Stimulated activated effector memory CD8-positive, alpha-beta T cell treated with anti-CD3 and anti-CD28 coated beads, Interleukin-12 subunit alpha, Interleukin-12 subunit beta, amount 100 ng/mL, for 72 hours (primary cell): ENCODE measurements around the gene MYCBPAP.

Experiments
- ATAC-seq: fragments of 150-1000 bp; cut with Tn5 transposase; 2 replicates; pipeline ENCODE4 v1.10.0; 2021
- DNase-seq, 2 donors: peaks; one replicate each; pipeline ENCODE4 v3.0.0; 2021 to 2022; ENCODE audit warnings: low spot score in 2 of 2
- H3K27ac Mint-ChIP-seq: one replicate; pipeline ENCODE4 v1.8.0; 2022; ENCODE audit warnings: mild to moderate bottlenecking, mixed read lengths
- H3K36me3 Mint-ChIP-seq: one replicate; pipeline ENCODE4 v1.8.0; 2022; ENCODE audit warnings: mild to moderate bottlenecking, mixed read lengths
- H3K4me1 Mint-ChIP-seq: one replicate; pipeline ENCODE4 v1.8.0; 2022; ENCODE audit warnings: mixed read lengths
- H3K4me3 Mint-ChIP-seq: one replicate; pipeline ENCODE4 v1.8.0; 2022; ENCODE audit warnings: mild to moderate bottlenecking, mixed read lengths
- H3K9me3 Mint-ChIP-seq: one replicate; pipeline ENCODE4 v1.8.0; 2022; ENCODE audit warnings: mixed read lengths

The MYCBPAP gene

GRCh38 chr17:50478391-50479381 lies 29.6 kb upstream of the MYCBPAP start, which contains the start of gene RSAD1:
Gene RSAD1 (plus strand): TSS chr17:50478860. CDS start chr17:50478885, 25 bp downstream.
- ATAC-seq (peak; percentile 95), DNase-seq (peak; percentile 69 to 88)
- H3K27ac Mint-ChIP-seq = peak within 1 kb of the TSS; percentile 98
- H3K4me3 Mint-ChIP-seq = peak within 1 kb of the TSS; percentile 76
- H3K9me3 Mint-ChIP-seq = no peaks in the 10 kb centered on the region
- H3K4me1 Mint-ChIP-seq = peaks cover 33% of the 10 kb centered on the region
- peaks cover 25% of the 10 kb centered on the region for H3K36me3 Mint-ChIP-seq

DNA sequence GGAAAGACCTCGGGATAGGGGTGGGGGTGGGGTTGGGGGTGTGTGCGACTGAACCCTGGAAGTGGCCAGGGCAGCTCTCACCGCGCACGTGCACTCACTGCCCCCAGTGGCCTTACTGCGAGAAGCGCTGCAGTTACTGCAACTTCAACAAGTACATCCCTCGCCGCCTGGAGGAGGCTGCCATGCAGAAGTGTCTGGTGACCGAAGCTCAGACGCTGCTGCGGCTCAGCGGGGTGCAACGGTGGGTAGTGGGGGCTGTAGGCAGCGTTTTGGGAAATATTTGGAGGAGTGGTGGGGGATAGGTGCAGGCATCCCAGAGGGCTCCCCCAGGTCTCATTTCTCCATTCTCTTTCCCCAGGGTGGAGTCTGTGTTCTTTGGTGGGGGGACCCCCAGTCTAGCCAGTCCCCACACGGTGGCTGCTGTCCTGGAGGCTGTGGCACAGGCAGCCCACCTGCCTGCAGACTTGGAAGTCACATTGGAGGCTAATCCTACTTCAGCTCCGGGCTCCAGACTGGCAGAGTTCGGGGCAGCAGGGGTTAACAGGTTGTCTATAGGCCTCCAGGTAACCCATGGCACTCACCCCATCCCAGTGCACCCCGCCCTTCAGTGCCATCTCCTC lies 28.6 kb upstream of the MYCBPAP start:
- ATAC-seq (peak; percentile 35), DNase-seq (peak in 1 of 2 donors; percentile 75)
- Mint-ChIP-seq H3K9me3 (no peaks in the 10 kb centered on the region), H3K36me3 (peaks cover 33% of the 10 kb centered on the region), H3K27ac (peak overlapping the region; percentile 98), H3K4me1 (peaks cover 33% of the 10 kb centered on the region), H3K4me3 (peak overlapping the region; percentile 76)

DNA sequence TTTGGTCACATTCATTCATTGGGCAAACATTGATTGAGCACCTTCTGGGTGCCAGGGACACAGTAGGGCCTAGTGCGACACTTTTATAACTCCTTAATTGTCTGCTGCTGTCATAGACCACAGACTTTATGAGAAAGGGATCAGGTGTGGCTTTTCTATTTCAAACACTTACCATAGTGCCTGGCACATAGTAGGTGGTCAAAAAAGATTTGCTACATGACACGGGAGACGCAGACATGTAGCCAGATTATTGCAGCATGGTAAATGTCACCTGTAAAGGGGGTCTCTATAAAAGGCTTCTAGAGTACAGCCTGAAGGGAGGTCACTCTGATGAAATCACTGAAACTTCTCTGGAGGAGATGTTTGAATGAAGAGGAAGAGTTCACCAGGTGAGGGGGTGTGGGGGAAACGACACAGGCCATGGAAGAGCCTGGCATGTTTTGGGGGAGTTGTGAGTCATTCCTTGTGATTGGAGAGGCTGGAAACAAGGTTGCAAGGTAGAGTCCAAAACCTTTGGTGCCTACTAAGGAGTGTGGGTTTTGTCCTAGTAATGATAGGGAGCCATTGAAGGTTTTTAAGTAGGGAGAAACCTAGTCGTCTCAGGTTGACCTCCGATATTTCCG lies 28.0 kb upstream of the MYCBPAP start:
- no peak for ATAC-seq
- Mint-ChIP-seq H3K4me1 (peaks cover 33% of the 10 kb centered on the region), H3K4me3 (peak overlapping the region; percentile 76), H3K27ac (peak overlapping the region; percentile 98), H3K36me3 (peaks cover 38% of the 10 kb centered on the region), H3K9me3 (no peaks in the 10 kb centered on the region)
- no peak for DNase-seq

GRCh38 chr17:50480854-50481490 lies 27.3 kb upstream of the MYCBPAP start:
- no peak for ATAC-seq
- H3K27ac Mint-ChIP-seq = no peak overlapping the region
- H3K4me3 Mint-ChIP-seq = no peak overlapping the region
- no peaks in the 10 kb centered on the region for H3K9me3 Mint-ChIP-seq
- no peak for DNase-seq
- peaks cover 33% of the 10 kb centered on the region for H3K4me1 Mint-ChIP-seq
- peaks cover 41% of the 10 kb centered on the region for H3K36me3 Mint-ChIP-seq

DNA sequence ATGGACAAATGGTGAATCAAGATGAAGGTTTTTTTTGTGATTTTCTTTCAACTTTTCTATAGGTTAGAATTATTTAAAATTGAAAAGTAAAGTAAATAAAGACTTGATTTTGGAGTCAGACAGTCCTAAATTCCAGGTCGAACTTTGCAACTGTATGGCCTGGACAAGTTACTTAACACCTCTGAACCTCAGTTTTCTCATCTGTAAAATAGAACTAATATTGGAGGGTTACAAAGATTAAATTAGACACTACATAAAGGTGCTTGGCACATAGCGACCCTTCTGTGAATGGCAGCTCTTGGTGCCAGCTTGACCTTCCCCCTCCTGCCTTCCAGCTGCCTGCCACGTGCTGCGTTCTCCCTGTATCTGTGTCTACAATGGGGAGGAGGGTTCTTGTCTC lies 26.6 kb upstream of the MYCBPAP start:
- DNase-seq (no peak), ATAC-seq (no peak)
- Mint-ChIP-seq H3K36me3 (peaks cover 48% of the 10 kb centered on the region), H3K4me1 (peaks cover 33% of the 10 kb centered on the region), H3K9me3 (no peaks in the 10 kb centered on the region), H3K27ac (no peak overlapping the region), H3K4me3 (no peak overlapping the region)

GRCh38 chr17:50482110-50482509 lies 26.1 kb upstream of the MYCBPAP start:
- DNase-seq (no peak), ATAC-seq (no peak)
- peaks cover 51% of the 10 kb centered on the region for H3K36me3 Mint-ChIP-seq
- no peak overlapping the region for H3K4me3 Mint-ChIP-seq
- H3K9me3 Mint-ChIP-seq = no peaks in the 10 kb centered on the region
- H3K4me1 Mint-ChIP-seq = peaks cover 33% of the 10 kb centered on the region
- H3K27ac Mint-ChIP-seq = peak overlapping the region; percentile 86

DNA sequence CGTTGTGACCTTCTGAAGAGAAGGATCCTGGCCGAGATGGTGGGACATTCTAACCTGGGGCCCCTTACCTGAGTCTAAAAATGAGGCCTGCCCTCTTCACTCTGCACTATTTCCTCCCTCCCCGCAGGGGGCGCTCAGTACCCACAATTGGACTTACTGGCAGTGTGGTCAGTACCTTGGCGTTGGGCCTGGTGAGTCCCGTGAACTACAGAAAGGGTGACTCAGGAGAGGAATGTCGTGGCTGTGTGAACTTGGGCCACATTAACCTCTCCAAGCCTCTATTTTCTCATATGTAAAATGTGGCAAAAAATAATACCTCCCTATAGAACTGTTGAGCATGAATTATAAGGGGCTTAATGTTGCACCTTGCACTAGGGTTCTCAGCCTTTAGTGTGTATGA lies 25.7 kb upstream of the MYCBPAP start:
- peak; percentile 69 for ATAC-seq
- H3K9me3 Mint-ChIP-seq = no peaks in the 10 kb centered on the region
- DNase-seq = peak; percentile 75 to 91
- peaks cover 51% of the 10 kb centered on the region for H3K36me3 Mint-ChIP-seq
- H3K4me1 Mint-ChIP-seq = peaks cover 33% of the 10 kb centered on the region
- no peak overlapping the region for H3K4me3 Mint-ChIP-seq
- H3K27ac Mint-ChIP-seq = peak overlapping the region; percentile 86

DNA sequence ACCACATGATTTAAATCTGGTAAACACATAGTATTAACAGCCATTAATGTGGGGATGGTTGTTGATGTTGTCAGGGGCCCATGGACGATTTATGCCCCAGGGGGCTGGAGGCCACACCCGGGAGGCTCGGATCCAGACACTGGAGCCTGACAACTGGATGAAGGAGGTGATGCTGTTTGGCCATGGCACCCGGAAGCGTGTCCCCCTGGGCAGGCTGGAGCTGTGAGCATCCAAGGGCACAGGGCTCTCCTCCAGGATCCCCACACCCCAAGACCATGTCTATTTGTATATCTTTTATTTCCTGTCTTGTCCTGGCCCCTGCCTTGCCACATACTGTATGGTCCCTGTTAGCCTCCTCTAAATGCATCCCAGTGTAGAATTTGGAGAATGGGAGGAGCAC lies 25.0 kb upstream of the MYCBPAP start:
- Mint-ChIP-seq H3K36me3 (peaks cover 51% of the 10 kb centered on the region), H3K4me3 (no peak overlapping the region), H3K27ac (no peak overlapping the region), H3K4me1 (peaks cover 28% of the 10 kb centered on the region), H3K9me3 (no peaks in the 10 kb centered on the region)
- no peak for ATAC-seq
- no peak for DNase-seq

- Mint-ChIP-seq H3K36me3 (peaks cover 45% of the 10 kb centered on the region), H3K27ac (no peak overlapping the region), H3K4me1 (peaks cover 21% of the 10 kb centered on the region), H3K4me3 (no peak overlapping the region), H3K9me3 (no peaks in the 10 kb centered on the region)
- ATAC-seq = no peak
- DNase-seq = no peak
Measured at GRCh38 chr17:50484386-50485155, 23.7 kb upstream of the MYCBPAP start.

DNA sequence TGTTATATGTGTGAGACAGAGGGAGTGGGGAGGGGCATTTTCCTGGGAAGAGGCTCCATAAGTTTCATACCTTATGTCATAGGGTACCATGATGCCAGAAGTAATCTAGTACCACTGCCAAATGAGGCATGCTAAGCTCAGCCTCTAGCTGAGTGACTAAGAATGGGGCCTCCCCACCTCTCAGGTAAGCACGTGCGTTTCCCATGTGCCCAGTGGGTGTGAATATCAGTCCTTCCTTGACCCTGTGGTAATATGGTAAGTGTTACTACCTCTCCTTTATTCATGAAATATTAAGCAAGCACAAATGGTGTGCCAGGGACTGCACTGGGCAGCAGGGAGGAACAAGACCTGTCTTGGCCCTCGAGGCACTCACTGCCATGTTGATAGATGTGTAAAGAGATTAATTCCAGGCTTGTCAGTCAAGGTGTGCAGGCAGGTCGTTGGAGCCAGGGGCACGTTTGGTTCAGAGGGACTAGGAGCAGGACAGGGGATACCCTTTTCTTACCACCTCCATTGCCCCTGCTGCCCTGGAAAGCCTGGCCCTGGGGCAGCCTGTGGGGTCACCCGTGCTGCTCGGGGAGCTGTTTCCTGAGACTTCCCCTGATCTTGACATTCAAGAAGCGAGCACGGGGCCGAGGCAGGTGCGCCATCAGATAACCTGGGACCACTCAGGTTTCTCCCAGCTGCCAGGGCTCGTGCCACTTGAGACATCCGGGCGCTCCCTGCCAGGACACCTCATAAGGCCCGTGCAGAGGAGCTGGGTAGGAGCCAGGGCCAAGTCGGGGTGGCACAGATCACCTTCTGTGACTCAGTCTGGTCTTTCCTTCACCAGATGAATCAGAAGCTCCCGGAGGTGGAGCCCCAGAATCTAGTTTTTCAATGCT lies 20.8 kb upstream of the MYCBPAP start:
- Mint-ChIP-seq H3K36me3 (peaks cover 39% of the 10 kb centered on the region), H3K9me3 (no peaks in the 10 kb centered on the region)
- peak; percentile 82 for ATAC-seq

DNA sequence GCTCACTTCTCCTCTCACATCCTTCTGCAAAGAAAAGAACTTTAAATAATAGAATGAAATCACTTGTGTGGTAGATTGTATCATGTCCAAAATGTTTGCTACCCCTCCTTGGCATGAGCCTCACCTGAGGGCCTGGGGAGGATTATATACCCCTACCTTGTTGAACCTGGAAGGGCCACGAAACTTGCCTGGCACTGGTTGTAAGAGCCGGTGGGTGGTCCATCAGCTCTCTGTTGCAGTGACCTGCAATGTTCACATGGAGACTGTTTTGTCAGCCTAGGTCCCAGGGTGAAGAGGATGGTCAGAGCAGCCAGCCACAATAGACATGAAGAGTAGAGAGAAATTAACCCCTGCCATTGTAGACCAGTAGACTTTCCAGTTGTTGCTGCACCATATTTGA lies 19.4 kb upstream of the MYCBPAP start:
- ATAC-seq (no peak), DNase-seq (no peak)
- Mint-ChIP-seq H3K27ac (no peak overlapping the region), H3K4me3 (no peak overlapping the region), H3K4me1 (no peaks in the 10 kb centered on the region), H3K9me3 (no peaks in the 10 kb centered on the region), H3K36me3 (peaks cover 25% of the 10 kb centered on the region)

More for the DNA sequence above, 20.8 kb upstream of the MYCBPAP start:
- Mint-ChIP-seq H3K4me1 (peaks cover 6% of the 10 kb centered on the region), H3K4me3 (no peak overlapping the region), H3K27ac (no peak overlapping the region)
- no peak for DNase-seq

DNA sequence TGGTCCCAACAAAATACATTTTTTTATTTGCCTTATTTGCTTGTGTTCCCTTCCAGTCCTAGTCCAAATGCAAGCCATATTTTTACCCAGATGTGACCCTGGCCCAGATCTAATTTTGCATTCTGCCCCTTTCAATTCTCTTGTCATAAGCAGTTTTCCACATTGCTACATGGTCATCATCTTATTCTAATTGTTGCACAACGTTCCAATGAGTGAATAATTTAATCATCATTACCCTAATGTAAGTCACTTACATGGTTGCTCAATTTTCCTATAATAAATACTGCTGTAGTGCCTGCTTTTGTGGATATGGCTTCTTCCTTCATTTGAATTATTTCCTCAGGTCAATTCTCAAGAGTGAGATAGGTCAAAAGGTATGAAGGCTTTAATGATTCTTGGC lies 16.7 kb upstream of the MYCBPAP start:
- Mint-ChIP-seq H3K9me3 (no peaks in the 10 kb centered on the region), H3K36me3 (peaks cover 5% of the 10 kb centered on the region), H3K27ac (no peak overlapping the region), H3K4me1 (no peaks in the 10 kb centered on the region), H3K4me3 (no peak overlapping the region)
- DNase-seq = no peak
- no peak for ATAC-seq

DNA sequence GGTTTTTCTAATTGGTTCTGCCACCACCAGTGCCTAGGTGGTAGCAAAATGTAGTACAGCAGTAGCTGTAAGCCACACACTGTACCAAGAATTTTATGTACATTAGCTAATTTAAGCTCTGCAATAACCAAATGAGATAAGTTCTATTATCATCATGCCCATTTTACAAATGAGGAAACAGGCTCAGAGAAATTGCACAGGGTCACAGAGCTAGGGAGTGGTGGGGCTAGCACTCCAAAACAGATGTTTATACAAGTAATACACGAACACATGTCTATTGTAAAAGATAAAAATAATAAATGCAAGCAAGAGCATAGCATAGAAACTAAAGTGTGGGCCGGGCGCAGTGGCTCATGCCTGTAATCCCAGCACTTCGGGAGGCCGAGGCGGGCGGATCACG lies 16.0 kb upstream of the MYCBPAP start:
- no peak for ATAC-seq
- Mint-ChIP-seq H3K36me3 (no peaks in the 10 kb centered on the region), H3K27ac (no peak overlapping the region), H3K4me1 (no peaks in the 10 kb centered on the region), H3K4me3 (no peak overlapping the region), H3K9me3 (no peaks in the 10 kb centered on the region)
- DNase-seq = no peak

DNA sequence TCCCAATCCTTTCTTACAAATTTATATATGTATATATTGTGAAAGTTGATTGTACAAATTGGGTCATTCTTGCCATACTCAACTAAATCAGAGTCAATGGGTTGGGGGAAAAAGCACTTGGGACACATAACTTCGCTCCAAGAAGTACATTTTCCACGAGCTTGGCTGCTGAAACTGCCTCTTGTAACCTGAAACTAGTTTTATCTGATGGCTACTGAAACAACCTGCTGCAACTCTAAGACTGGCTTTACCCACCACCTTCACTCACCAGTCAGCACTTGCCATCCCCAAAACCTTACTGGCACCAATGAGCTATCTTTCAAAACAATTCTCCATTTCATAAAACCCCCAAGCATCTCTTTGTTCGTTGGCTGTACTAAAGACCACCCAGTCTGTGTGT lies 14.5 kb upstream of the MYCBPAP start:
- no peak overlapping the region for H3K27ac Mint-ChIP-seq
- H3K9me3 Mint-ChIP-seq = no peaks in the 10 kb centered on the region
- ATAC-seq = no peak
- no peak for DNase-seq
- no peaks in the 10 kb centered on the region for H3K4me1 Mint-ChIP-seq
- H3K4me3 Mint-ChIP-seq = no peak overlapping the region
- no peaks in the 10 kb centered on the region for H3K36me3 Mint-ChIP-seq
